T-helper 1 cell treated with Interleukin-12 subunit alpha and Interleukin-12 subunit beta and Interleukin-4 antibody, amounts not matched to agents 30 μg/mL and 1 μg/mL, for 36 hours (primary cell): ENCODE measurements around the gene CHCHD6.

ENCODE experiments used
- H3K27ac Mint-ChIP-seq: one replicate; pipeline ENCODE4 v1.8.0; 2021; ENCODE audit warnings: mild to moderate bottlenecking, mixed read lengths
- H3K27me3 Mint-ChIP-seq: one replicate; pipeline ENCODE4 v1.8.0; 2021; ENCODE audit warnings: low read depth, mixed read lengths
- H3K36me3 Mint-ChIP-seq: one replicate; pipeline ENCODE4 v1.8.0; 2021; ENCODE audit warnings: low read depth, mixed read lengths
- H3K4me1 Mint-ChIP-seq: one replicate; pipeline ENCODE4 v1.8.0; 2021; ENCODE audit warnings: low read depth, mixed read lengths
- H3K4me3 Mint-ChIP-seq: one replicate; pipeline ENCODE4 v1.8.0; 2021; ENCODE audit warnings: mild to moderate bottlenecking, moderate library complexity, mixed read lengths
- H3K9me3 Mint-ChIP-seq: one replicate; pipeline ENCODE4 v1.8.0; 2021; ENCODE audit warnings: mixed read lengths

The CHCHD6 gene

GRCh38 chr3:126679831-126680666 is 24.0 kb upstream of the CHCHD6 start:
- no peak overlapping the region for H3K27ac Mint-ChIP-seq
- peaks cover 5% of the 10 kb centered on the region for H3K27me3 Mint-ChIP-seq
- H3K36me3 Mint-ChIP-seq = no peaks in the 10 kb centered on the region
- H3K9me3 Mint-ChIP-seq = no peaks in the 10 kb centered on the region
- no peak overlapping the region for H3K4me3 Mint-ChIP-seq
- H3K4me1 Mint-ChIP-seq = no peaks in the 10 kb centered on the region

GRCh38 chr3:126680667-126681055 is 23.4 kb upstream of the CHCHD6 start:
- Mint-ChIP-seq H3K27me3 (peaks cover 5% of the 10 kb centered on the region), H3K4me1 (no peaks in the 10 kb centered on the region), H3K36me3 (no peaks in the 10 kb centered on the region), H3K27ac (no peak overlapping the region), H3K9me3 (no peaks in the 10 kb centered on the region), H3K4me3 (no peak overlapping the region)

GRCh38 chr3:126682009-126682408 is 22.0 kb upstream of the CHCHD6 start:
- Mint-ChIP-seq H3K4me1 (no peaks in the 10 kb centered on the region), H3K9me3 (no peaks in the 10 kb centered on the region), H3K36me3 (no peaks in the 10 kb centered on the region), H3K4me3 (no peak overlapping the region), H3K27ac (no peak overlapping the region), H3K27me3 (no peaks in the 10 kb centered on the region)

GRCh38 chr3:126683069-126683468 is 21.0 kb upstream of the CHCHD6 start:
- H3K9me3 Mint-ChIP-seq = no peaks in the 10 kb centered on the region
- no peaks in the 10 kb centered on the region for H3K4me1 Mint-ChIP-seq
- peaks cover 4% of the 10 kb centered on the region for H3K27me3 Mint-ChIP-seq
- H3K4me3 Mint-ChIP-seq = no peak overlapping the region
- H3K36me3 Mint-ChIP-seq = no peaks in the 10 kb centered on the region
- no peak overlapping the region for H3K27ac Mint-ChIP-seq

GRCh38 chr3:126684218-126684751 is 19.8 kb upstream of the CHCHD6 start:
- Mint-ChIP-seq H3K9me3 (no peaks in the 10 kb centered on the region), H3K27me3 (peaks cover 6% of the 10 kb centered on the region), H3K4me1 (no peaks in the 10 kb centered on the region), H3K4me3 (no peak overlapping the region), H3K36me3 (no peaks in the 10 kb centered on the region), H3K27ac (no peak overlapping the region)

GRCh38 chr3:126685021-126685420 is 19.0 kb upstream of the CHCHD6 start:
- H3K4me1 Mint-ChIP-seq = no peaks in the 10 kb centered on the region
- H3K9me3 Mint-ChIP-seq = no peaks in the 10 kb centered on the region
- H3K4me3 Mint-ChIP-seq = no peak overlapping the region
- no peak overlapping the region for H3K27ac Mint-ChIP-seq
- peaks cover 8% of the 10 kb centered on the region for H3K27me3 Mint-ChIP-seq
- H3K36me3 Mint-ChIP-seq = no peaks in the 10 kb centered on the region

GRCh38 chr3:126685493-126685892 is 18.5 kb upstream of the CHCHD6 start:
- Mint-ChIP-seq H3K36me3 (no peaks in the 10 kb centered on the region), H3K4me1 (no peaks in the 10 kb centered on the region), H3K27me3 (peaks cover 11% of the 10 kb centered on the region), H3K4me3 (no peak overlapping the region), H3K27ac (no peak overlapping the region), H3K9me3 (no peaks in the 10 kb centered on the region)

- Mint-ChIP-seq H3K9me3 (no peaks in the 10 kb centered on the region), H3K27me3 (peaks cover 37% of the 10 kb centered on the region), H3K27ac (no peak overlapping the region), H3K4me1 (no peaks in the 10 kb centered on the region), H3K36me3 (no peaks in the 10 kb centered on the region), H3K4me3 (no peak overlapping the region)
Observed at GRCh38 chr3:126691765-126692164, 12.3 kb upstream of the CHCHD6 start.

GRCh38 chr3:126692858-126693257 is 11.2 kb upstream of the CHCHD6 start:
- H3K36me3 Mint-ChIP-seq = no peaks in the 10 kb centered on the region
- H3K4me3 Mint-ChIP-seq = no peak overlapping the region
- H3K27me3 Mint-ChIP-seq = peaks cover 39% of the 10 kb centered on the region
- H3K27ac Mint-ChIP-seq = no peak overlapping the region
- no peaks in the 10 kb centered on the region for H3K9me3 Mint-ChIP-seq
- H3K4me1 Mint-ChIP-seq = no peaks in the 10 kb centered on the region

- no peak overlapping the region for H3K27ac Mint-ChIP-seq
- no peaks in the 10 kb centered on the region for H3K36me3 Mint-ChIP-seq
- H3K4me3 Mint-ChIP-seq = no peak overlapping the region
- peaks cover 40% of the 10 kb centered on the region for H3K27me3 Mint-ChIP-seq
- no peaks in the 10 kb centered on the region for H3K4me1 Mint-ChIP-seq
- H3K9me3 Mint-ChIP-seq = no peaks in the 10 kb centered on the region
Observed at GRCh38 chr3:126693921-126694320, 10.1 kb upstream of the CHCHD6 start.

GRCh38 chr3:126696701-126697267 is 7.3 kb upstream of the CHCHD6 start:
- H3K4me1 Mint-ChIP-seq = no peaks in the 10 kb centered on the region
- H3K36me3 Mint-ChIP-seq = no peaks in the 10 kb centered on the region
- H3K9me3 Mint-ChIP-seq = no peaks in the 10 kb centered on the region
- no peak overlapping the region for H3K27ac Mint-ChIP-seq
- H3K27me3 Mint-ChIP-seq = peaks cover 48% of the 10 kb centered on the region
- H3K4me3 Mint-ChIP-seq = no peak overlapping the region

- Mint-ChIP-seq H3K27ac (no peak overlapping the region), H3K4me1 (peaks cover 8% of the 10 kb centered on the region), H3K27me3 (peaks cover 58% of the 10 kb centered on the region), H3K36me3 (no peaks in the 10 kb centered on the region), H3K9me3 (no peaks in the 10 kb centered on the region), H3K4me3 (no peak overlapping the region)
Observed at GRCh38 chr3:126699011-126699410, 5.0 kb upstream of the CHCHD6 start.

- peaks cover 34% of the 10 kb centered on the region for H3K27me3 Mint-ChIP-seq
- peaks cover 15% of the 10 kb centered on the region for H3K4me1 Mint-ChIP-seq
- no peaks in the 10 kb centered on the region for H3K9me3 Mint-ChIP-seq
- no peaks in the 10 kb centered on the region for H3K36me3 Mint-ChIP-seq
- peak overlapping the region; percentile 95 for H3K4me3 Mint-ChIP-seq
- H3K27ac Mint-ChIP-seq = peak overlapping the region; percentile 43
Observed at GRCh38 chr3:126704494-126705214, 614 bp downstream of the CHCHD6 start.

GRCh38 chr3:126706631-126707030 is 2.6 kb downstream of the CHCHD6 start:
- Mint-ChIP-seq H3K27ac (no peak overlapping the region), H3K27me3 (peaks cover 18% of the 10 kb centered on the region), H3K36me3 (no peaks in the 10 kb centered on the region), H3K4me1 (peaks cover 15% of the 10 kb centered on the region), H3K4me3 (no peak overlapping the region), H3K9me3 (no peaks in the 10 kb centered on the region)
